HFFc6 (cell line): ENCODE measurements around the gene HOXA5. TPM values are rescaled to one million over a fixed set of nuclear protein-coding genes. Genes with fewer than 3 reads are reported as not detected.
A peak's percentile ranks its signal among the peaks of the same experiment; 100 is the strongest.

Experiments
- DNase-seq: peaks from one replicate; pipeline ENCODE4 v3.0.0-alpha.2; 2018
- H3K27ac Mint-ChIP-seq: 2 replicates; pipeline ENCODE4 v1.8.0; 2020; ENCODE audit warnings: mild to moderate bottlenecking, mixed read lengths
- H3K27me3 Mint-ChIP-seq: 2 replicates; pipeline ENCODE4 v1.8.0; 2021; ENCODE audit warnings: mild to moderate bottlenecking, moderate library complexity, mixed read lengths; ENCODE audit not compliant: insufficient read depth
- H3K36me3 Mint-ChIP-seq: 2 replicates; pipeline ENCODE4 v1.8.0; 2021; ENCODE audit warnings: low read depth, mixed read lengths
- H3K4me1 Mint-ChIP-seq: 2 replicates; pipeline ENCODE4 v1.8.0; 2020; ENCODE audit warnings: low read depth, mixed read lengths
- H3K4me3 Mint-ChIP-seq: 2 replicates; pipeline ENCODE4 v1.8.0; 2020; ENCODE audit warnings: mild to moderate bottlenecking, moderate library complexity, mixed read lengths
- H3K9me3 Mint-ChIP-seq: 2 replicates; pipeline ENCODE4 v1.8.0; 2020; ENCODE audit warnings: mild to moderate bottlenecking, mixed read lengths
- CTCF ChIP-seq: fragments of 200-600 bp; sonication (generic); IDR thresholded peaks from 2 replicates; pipeline ENCODE4 v1.5.0; 2021; ENCODE audit warnings: antibody characterized with exemption, mild to moderate bottlenecking
- total RNA-seq, 6 experiments: library from RNA; stranded (reverse); fragmentation: NEBNext Ultra II Directional; extraction: Animal tissue kit (Norgen Biotek cat#: 25700); gene quantifications; 2 replicates in 1 of 6; 3 replicates in 5 of 6; pipeline ENCODE4 v1.2.3, GENCODE V29; 2021

The HOXA5 gene
- total RNA-seq, 6 experiments from 2014 or later = 2.0 to 3.8 (median 2.8) TPM

DNA sequence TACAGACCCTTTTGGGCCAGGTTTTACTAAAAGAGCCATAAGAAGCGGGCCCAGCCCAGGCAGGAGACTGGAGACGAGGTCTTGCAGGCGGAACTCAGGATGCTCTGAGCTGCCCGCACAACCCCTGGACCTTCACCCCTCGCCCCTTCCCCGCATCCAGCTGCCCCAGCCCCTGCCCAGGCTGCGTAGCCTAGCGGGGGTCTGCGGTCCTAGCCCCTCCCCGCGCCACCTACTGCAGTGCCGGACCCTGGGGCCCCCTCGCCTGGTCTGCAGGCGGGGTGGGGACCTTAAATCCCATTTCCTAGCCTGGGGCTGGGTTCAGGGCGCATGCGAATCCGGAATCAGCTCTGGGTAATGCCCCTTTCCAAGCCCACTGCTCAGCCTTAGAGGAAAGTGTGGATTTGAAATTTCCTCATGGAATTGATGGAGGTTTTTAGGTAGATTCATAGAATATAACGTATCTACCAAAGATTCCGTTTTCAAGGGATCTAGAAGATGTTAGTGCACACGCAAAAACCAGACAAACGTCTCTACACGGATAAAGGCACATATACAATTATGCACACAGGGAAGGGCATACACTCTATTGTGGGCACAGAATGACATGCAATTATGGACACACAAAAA is 9.4 kb upstream of the HOXA5 start:
- no peak for TF ChIP-seq CTCF
- Mint-ChIP-seq H3K27me3 (peaks cover 11% of the 10 kb centered on the region), H3K9me3 (no peaks in the 10 kb centered on the region), H3K27ac (peak overlapping the region; percentile 91), H3K36me3 (peaks cover 5% of the 10 kb centered on the region), H3K4me1 (peaks cover 65% of the 10 kb centered on the region), H3K4me3 (peak overlapping the region; percentile 91)
- DNase-seq = no peak

- Mint-ChIP-seq H3K27me3 (peaks cover 11% of the 10 kb centered on the region), H3K9me3 (no peaks in the 10 kb centered on the region), H3K4me3 (peak within 1 kb of the TSS; percentile 91), H3K36me3 (peaks cover 5% of the 10 kb centered on the region), H3K27ac (peak within 1 kb of the TSS; percentile 91), H3K4me1 (peaks cover 66% of the 10 kb centered on the region)
- TF ChIP-seq CTCF = no peak
- peak; percentile 86 for DNase-seq
These were observed 8.7 kb upstream of the HOXA5 start, which contains the start of gene HOXA3 for GRCh38 chr7:27151931-27152815. HOXA3 (minus strand) TSS chr7:27152583; CDS start chr7:27110640, 41,943 bp downstream.

DNA sequence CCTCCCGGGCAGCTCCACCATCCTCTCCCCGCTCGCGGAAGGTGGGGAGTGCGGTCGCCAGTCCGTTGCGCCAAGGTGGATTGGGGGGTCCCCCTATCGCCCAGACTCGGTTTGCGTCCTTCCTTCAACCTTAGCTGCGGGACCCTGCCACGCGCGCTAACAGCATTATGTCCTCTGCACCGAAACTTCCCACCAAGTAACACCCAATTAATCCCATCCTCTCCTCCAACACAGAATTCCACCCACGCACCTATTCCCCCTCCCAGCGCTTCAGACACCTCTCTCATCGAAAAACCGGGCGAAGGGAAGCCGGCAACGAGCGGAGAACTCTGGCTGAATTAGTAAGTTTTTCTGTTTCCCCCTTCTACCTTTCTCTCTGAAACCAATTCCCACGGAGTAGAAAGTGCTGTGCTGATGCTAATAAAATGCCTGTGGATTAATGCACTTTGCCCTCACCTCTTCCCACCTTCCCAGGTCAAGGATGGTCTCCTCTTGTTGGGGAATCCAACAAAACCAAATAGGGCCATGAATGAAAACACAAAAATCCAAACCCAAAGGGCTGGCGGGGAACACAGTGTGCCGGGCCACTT is 8.0 kb upstream of the HOXA5 start:
- TF ChIP-seq CTCF = no peak
- DNase-seq = no peak
- Mint-ChIP-seq H3K27ac (peak overlapping the region; percentile 91), H3K4me3 (peak overlapping the region; percentile 91), H3K4me1 (peaks cover 66% of the 10 kb centered on the region), H3K9me3 (no peaks in the 10 kb centered on the region), H3K27me3 (peaks cover 10% of the 10 kb centered on the region), H3K36me3 (peaks cover 5% of the 10 kb centered on the region)

DNA sequence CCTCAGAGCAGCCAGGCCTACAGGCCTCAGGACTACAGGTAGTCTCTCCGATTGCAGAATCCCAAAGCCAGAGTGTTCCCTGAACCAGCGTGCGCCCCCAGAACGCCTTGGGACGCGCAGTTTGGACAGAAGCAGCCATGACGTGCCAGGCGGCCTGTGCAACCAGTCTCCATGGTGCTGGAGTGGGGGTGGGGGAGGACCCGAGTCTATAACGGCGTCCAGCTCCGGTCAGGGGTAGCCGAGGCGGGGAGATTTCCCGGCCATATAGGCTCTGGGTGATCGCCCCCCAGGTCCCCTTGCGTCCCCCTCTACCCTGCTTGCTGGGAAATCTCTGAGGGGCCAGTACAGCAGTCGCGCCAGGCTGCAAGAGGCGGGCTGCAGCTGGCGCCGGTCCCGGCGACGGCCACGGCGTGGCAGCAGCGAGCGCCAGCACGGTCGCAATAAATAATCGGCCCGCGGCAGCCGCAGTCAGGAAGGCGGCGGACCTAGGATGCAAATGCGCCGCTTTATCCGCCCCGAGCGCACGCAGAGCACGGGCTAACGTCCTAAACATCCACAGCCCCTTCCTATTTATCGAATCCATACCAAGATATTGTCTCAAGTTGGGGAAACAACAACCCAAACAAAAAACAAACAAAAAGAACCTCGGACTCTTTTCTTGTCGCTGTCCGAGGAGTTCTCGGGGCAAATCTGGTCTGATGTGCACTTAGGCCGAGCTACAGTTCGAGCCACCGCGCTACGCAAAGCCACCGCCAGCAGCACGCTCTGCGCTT is 7.3 kb upstream of the HOXA5 start:
- peaks cover 5% of the 10 kb centered on the region for H3K36me3 Mint-ChIP-seq
- H3K4me3 Mint-ChIP-seq = peak overlapping the region; percentile 91
- no peaks in the 10 kb centered on the region for H3K9me3 Mint-ChIP-seq
- peaks cover 6% of the 10 kb centered on the region for H3K27me3 Mint-ChIP-seq
- peak; percentile 91 for TF ChIP-seq CTCF
- H3K27ac Mint-ChIP-seq = peak overlapping the region; percentile 91
- peak; percentile 71 for DNase-seq
- H3K4me1 Mint-ChIP-seq = peaks cover 65% of the 10 kb centered on the region
